GM23338 (cell line): Measurements from ENCODE around the gene SYNE2. TPM values are rescaled to one million over a fixed set of nuclear protein-coding genes. Genes with fewer than 3 reads are reported as not detected.

Experiments
- ATAC-seq: fragments of 200-7000 bp; cut with Tn5 transposase; 3 replicates; pipeline ENCODE4 v1.9.1; 2020
- DNase-seq: peaks from one replicate; pipeline ENCODE4 v3.0.0-alpha.2; 2015; ENCODE audit warnings: low spot score
- H2AFZ ChIP-seq: fragments of 200-600 bp; sonication (generic); 2 replicates; pipeline ENCODE4 v1.8.0; 2016; ENCODE audit warnings: antibody characterized with exemption, mild to moderate bottlenecking, moderate library complexity
- H3F3A ChIP-seq: fragments of 200-600 bp; sonication (generic); replicated peaks from 2 replicates; pipeline ENCODE4 v1.8.0; 2017; ENCODE audit warnings: antibody characterized with exemption, mixed run types, low read depth
- H3K27ac ChIP-seq: fragments of 200-600 bp; sonication (generic); 2 replicates; pipeline ENCODE4 v1.6.1; 2016; ENCODE audit warnings: low read depth
- H3K27me3 ChIP-seq: fragments of 200-600 bp; sonication (generic); 2 replicates; pipeline ENCODE4 v1.8.0; 2016; ENCODE audit warnings: mild to moderate bottlenecking, mixed run types, moderate library complexity; ENCODE audit not compliant: insufficient read depth
- H3K36me3 ChIP-seq: fragments of 200-600 bp; sonication (generic); 2 replicates; pipeline ENCODE4 v1.8.0; 2016; ENCODE audit warnings: mild to moderate bottlenecking; ENCODE audit not compliant: insufficient read depth
- H3K4me1 ChIP-seq: fragments of 200-600 bp; sonication (generic); 2 replicates; pipeline ENCODE4 v1.8.0; 2016; ENCODE audit warnings: mild to moderate bottlenecking, moderate library complexity; ENCODE audit not compliant: insufficient read depth
- H3K4me2 ChIP-seq: fragments of 200-600 bp; sonication (generic); 2 replicates; pipeline ENCODE4 v1.7.1; 2017; ENCODE audit warnings: mixed run types
- H3K4me3 ChIP-seq: fragments of 200-600 bp; sonication (generic); 2 replicates; pipeline ENCODE4 v1.6.1; 2016; ENCODE audit warnings: mixed run types
- H3K79me2 ChIP-seq: fragments of 200-600 bp; sonication (generic); replicated peaks from 2 replicates; pipeline ENCODE4 v1.8.0; 2017; ENCODE audit warnings: mild to moderate bottlenecking; ENCODE audit not compliant: insufficient read depth
- H3K9me2 ChIP-seq: fragments of 200-600 bp; sonication (generic); 2 replicates; pipeline ENCODE4 v1.8.0; 2017; ENCODE audit not compliant: insufficient read depth
- H4K20me1 ChIP-seq: fragments of 200-600 bp; sonication (generic); replicated peaks from 2 replicates; pipeline ENCODE4 v1.8.0; 2017; ENCODE audit warnings: mild to moderate bottlenecking; ENCODE audit not compliant: insufficient read depth
- H3K27ac Mint-ChIP-seq: 2 replicates; pipeline ENCODE4 v1.8.0; 2020; ENCODE audit warnings: inconsistent platforms, mild to moderate bottlenecking, moderate library complexity, mixed read lengths
- H3K27me3 Mint-ChIP-seq: 3 replicates; pipeline ENCODE4 v1.8.0; 2022; ENCODE audit warnings: low read depth, mild to moderate bottlenecking, moderate library complexity, mixed read lengths, inconsistent platforms; ENCODE audit not compliant: insufficient read depth, poor library complexity
- H3K36me3 Mint-ChIP-seq: 3 replicates; pipeline ENCODE4 v1.8.0; 2021; ENCODE audit warnings: low read depth, mild to moderate bottlenecking, inconsistent platforms, moderate library complexity, mixed read lengths
- H3K4me1 Mint-ChIP-seq: 3 replicates; pipeline ENCODE4 v1.8.0; 2020; ENCODE audit warnings: mild to moderate bottlenecking, inconsistent platforms, mixed read lengths
- H3K4me3 Mint-ChIP-seq: 3 replicates; pipeline ENCODE4 v1.8.0; 2021; ENCODE audit warnings: moderate library complexity, mild to moderate bottlenecking, inconsistent platforms, mixed read lengths
- H3K9me3 Mint-ChIP-seq: 3 replicates; pipeline ENCODE4 v1.8.0; 2020; ENCODE audit warnings: moderate library complexity, mild to moderate bottlenecking, inconsistent platforms, mixed read lengths
- CREB1 ChIP-seq: fragments of 250-450 bp; sonication (Bioruptor Pico); IDR thresholded peaks from 2 replicates; pipeline ENCODE4 v1.5.0; 2020; ENCODE audit warnings: low read depth, mild to moderate bottlenecking, moderate library complexity
- CTCF ChIP-seq, 2 experiments: fragments of 200-600 bp in 1 of 2; sonication (generic) in 1 of 2; conservative IDR thresholded peaks; 2 replicates each; pipeline versions ENCODE4 v1.5.1 to v1.6.1; 2016 to 2017; ENCODE audit warnings: antibody characterized with exemption in 2 of 2, low read depth in 2 of 2, mild to moderate bottlenecking in 2 of 2, moderate library complexity in 1 of 2
- EZH2phosphoT487 ChIP-seq: fragments of 200-600 bp; sonication (generic); IDR thresholded peaks from one replicate; pipeline ENCODE4 v1.8.1; 2018; ENCODE audit warnings: antibody characterized with exemption; ENCODE audit not compliant: unreplicated experiment
- JUNB ChIP-seq: IDR thresholded peaks from one replicate; pipeline ENCODE4 v1.6.1; 2016; ENCODE audit warnings: antibody characterized with exemption; ENCODE audit not compliant: unreplicated experiment
- NANOG ChIP-seq: IDR thresholded peaks from 2 replicates; pipeline ENCODE4 v1.6.1; 2016; ENCODE audit warnings: antibody characterized with exemption, borderline replicate concordance
- REST ChIP-seq: IDR thresholded peaks from one replicate; pipeline ENCODE4 v1.6.1; 2018; ENCODE audit warnings: antibody characterized with exemption; ENCODE audit not compliant: unreplicated experiment
- ZNF114 ChIP-seq: fragments of 250-450 bp; sonication (Bioruptor Pico); IDR thresholded peaks from 2 replicates; pipeline ENCODE4 v1.5.0; 2020; ENCODE audit warnings: mild to moderate bottlenecking, moderate library complexity
- ZNF331 ChIP-seq: fragments of 250-450 bp; sonication (Bioruptor Pico); IDR thresholded peaks from 2 replicates; pipeline ENCODE4 v1.5.0; 2020; ENCODE audit warnings: low read depth, mild to moderate bottlenecking, moderate library complexity
- polyA plus RNA-seq: library from polyadenylated mRNA; unstranded; fragments of >200 nt; fragmentation: Nextera tagmentation; extraction: Ambion mirVana; gene quantifications from 2 replicates; pipeline ENCODE4 v1.2.1, GENCODE V29; 2016
- total RNA-seq: library from RNA; depleted of rRNA; stranded (reverse); fragments of >200 nt; shearing (Covaris generic); gene quantifications from 2 replicates; pipeline ENCODE4 v1.2.3, GENCODE V29; 2014
- TF ChIP-seq, protein P1 (sequence below): IDR thresholded peaks from 2 replicates; pipeline ENCODE4 v1.6.1; 2016; ENCODE audit warnings: antibody characterized with exemption

The SYNE2 gene
- total and polyA plus RNA-seq, 2 experiments from 2014 or later, result 34.3 to 86.5 TPM

DNA sequence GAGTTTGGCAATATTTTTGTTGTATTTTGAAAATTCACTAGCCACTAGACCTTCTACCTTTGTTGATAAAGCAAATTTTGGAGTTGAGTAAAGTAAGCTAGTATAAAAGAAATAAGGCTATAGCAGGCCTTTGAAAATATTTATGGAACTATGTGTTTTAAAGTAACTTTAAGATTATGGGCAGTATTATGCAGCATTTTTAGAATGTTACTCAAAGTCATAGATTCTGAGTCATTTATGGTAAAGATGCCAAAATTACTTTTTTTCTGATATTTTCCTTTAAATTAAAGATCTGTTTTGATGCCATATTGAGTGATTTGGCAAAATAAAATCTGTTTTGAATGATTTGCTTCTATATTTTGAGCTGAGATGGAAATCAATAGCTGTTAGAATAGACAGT, 57.2 kb downstream of the SYNE2 start:
- Histone ChIP-seq H3K27ac (no peak overlapping the region), H3K9me2 (no peaks in the 10 kb centered on the region), H3F3A (no peaks in the 10 kb centered on the region), H3K27me3 (no peaks in the 10 kb centered on the region), H3K79me2 (peaks cover 27% of the 10 kb centered on the region), H3K4me2 (no peak overlapping the region), H2AFZ (no peak overlapping the region), H3K36me3 (no peaks in the 10 kb centered on the region), H3K4me1 (peaks cover 25% of the 10 kb centered on the region), H3K4me3 (no peak overlapping the region), H4K20me1 (no peaks in the 10 kb centered on the region)
- Mint-ChIP-seq H3K4me1 (peaks cover 20% of the 10 kb centered on the region), H3K27me3 (no peaks in the 10 kb centered on the region), H3K9me3 (peaks cover 3% of the 10 kb centered on the region; the same call in 2 of the 3 replicates), H3K36me3 (peaks cover 3% of the 10 kb centered on the region; the same call in 1 of the 3 replicates), H3K4me3 (no peak overlapping the region), H3K27ac (no peak overlapping the region)
- no peak for ATAC-seq
- DNase-seq, result no peak
- TF ChIP-seq CTCF (conservative IDR thresholded peaks at IDR 0.05; ENCODE audit: low read depth in 2 of 2) (no peak), NANOG (no peak), ZNF331 (CRISPR knock-in tag) (no peak), ZNF114 (CRISPR knock-in tag) (no peak), EZH2phosphoT487 (no peak), JUNB (no peak), CREB1 (CRISPR knock-in tag) (no peak), REST (no peak)
- TF ChIP-seq, protein P1, sequence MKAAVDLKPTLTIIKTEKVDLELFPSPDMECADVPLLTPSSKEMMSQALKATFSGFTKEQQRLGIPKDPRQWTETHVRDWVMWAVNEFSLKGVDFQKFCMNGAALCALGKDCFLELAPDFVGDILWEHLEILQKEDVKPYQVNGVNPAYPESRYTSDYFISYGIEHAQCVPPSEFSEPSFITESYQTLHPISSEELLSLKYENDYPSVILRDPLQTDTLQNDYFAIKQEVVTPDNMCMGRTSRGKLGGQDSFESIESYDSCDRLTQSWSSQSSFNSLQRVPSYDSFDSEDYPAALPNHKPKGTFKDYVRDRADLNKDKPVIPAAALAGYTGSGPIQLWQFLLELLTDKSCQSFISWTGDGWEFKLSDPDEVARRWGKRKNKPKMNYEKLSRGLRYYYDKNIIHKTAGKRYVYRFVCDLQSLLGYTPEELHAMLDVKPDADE, result no peak
